Muscle of leg (tissue), 11 donors: ENCODE results near the gene PIR. TPM values are rescaled to one million over a fixed set of nuclear protein-coding genes. Genes with fewer than 3 reads are reported as not detected.

Source experiments
- DNase-seq: peaks from one replicate; pipeline ENCODE4 v3.0.0; 2013
- H3K27ac ChIP-seq: one replicate; pipeline ENCODE4 v1.5.1; 2013; ENCODE audit warnings: mild to moderate bottlenecking, low read length, control low read depth
- H3K27me3 ChIP-seq: one replicate; pipeline ENCODE4 v1.6.1; 2013; ENCODE audit warnings: low read length; ENCODE audit not compliant: control insufficient read depth, insufficient read depth
- H3K36me3 ChIP-seq: one replicate; pipeline ENCODE4 v1.6.1; 2013; ENCODE audit warnings: low read length; ENCODE audit not compliant: control insufficient read depth, insufficient read depth
- H3K4me1 ChIP-seq: one replicate; pipeline ENCODE4 v1.6.1; 2013; ENCODE audit warnings: low read length; ENCODE audit not compliant: control insufficient read depth, insufficient read depth
- H3K4me3 ChIP-seq: one replicate; pipeline ENCODE4 v1.5.1; 2013; ENCODE audit warnings: low read length, control low read depth
- H3K9me3 ChIP-seq: replicated peaks from 2 replicates; pipeline ENCODE4 v1.6.1; 2013; ENCODE audit warnings: low read depth, low read length; ENCODE audit not compliant: control insufficient read depth
- WGBS: methylation state at CpG from one replicate; pipeline ENCODE4 v1.1.5; 2013; ENCODE audit warnings: missing lambda C conversion rate; ENCODE audit not compliant: insufficient coverage; 5-methylcytosine and 5-hydroxymethylcytosine counted together
- polyA plus RNA-seq, 8 donors: library from polyadenylated mRNA; unstranded; fragments of 120-200 nt; gene quantifications; one replicate each; pipeline versions ENCODE4 v1.2.1 to v1.2.3, GENCODE V29; 2013; ENCODE audit warnings: inconsistent platforms in 1 of 8, low replicate concordance in 1 of 8; ENCODE audit not compliant: insufficient read length in 8 of 8, insufficient read depth in 1 of 8
- total RNA-seq: library from RNA; stranded (reverse); fragments of 120-200 nt; gene quantifications from one replicate; pipeline ENCODE4 v1.2.4, GENCODE V29; 2013

PIR gene
- total and polyA plus RNA-seq, 9 donors: 2.1 to 5.0 (median 3.5) TPM

DNA sequence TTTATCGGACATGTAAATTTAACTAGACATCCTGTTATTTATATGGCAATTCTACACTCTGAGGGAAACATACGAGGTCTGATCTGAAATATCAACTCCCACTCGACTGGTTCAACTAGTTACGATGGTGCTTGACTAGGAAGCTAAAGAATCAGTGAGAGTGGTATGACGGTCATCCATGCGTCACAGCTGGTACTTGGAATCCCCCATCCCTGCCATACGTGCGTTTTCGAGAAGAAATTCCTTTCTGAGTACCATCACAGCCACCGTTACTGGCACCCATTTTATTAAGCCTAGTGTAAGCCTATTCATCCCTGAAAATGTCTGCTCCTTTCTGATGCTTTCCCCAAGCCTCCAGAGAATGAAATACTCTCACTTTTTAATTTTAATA is 157.1 kb downstream of the PIR start:
- Histone ChIP-seq H3K4me3 (peak overlapping the region; percentile 33), H3K27me3 (peaks cover 29% of the 10 kb centered on the region), H3K4me1 (no peaks in the 10 kb centered on the region), H3K36me3 (peaks cover 5% of the 10 kb centered on the region), H3K9me3 (no peaks in the 10 kb centered on the region), H3K27ac (peak overlapping the region; percentile 25)
- WGBS: 25% methylated on average over 4 of the region's 10 CpGs
- peak; percentile 48 for DNase-seq

DNA sequence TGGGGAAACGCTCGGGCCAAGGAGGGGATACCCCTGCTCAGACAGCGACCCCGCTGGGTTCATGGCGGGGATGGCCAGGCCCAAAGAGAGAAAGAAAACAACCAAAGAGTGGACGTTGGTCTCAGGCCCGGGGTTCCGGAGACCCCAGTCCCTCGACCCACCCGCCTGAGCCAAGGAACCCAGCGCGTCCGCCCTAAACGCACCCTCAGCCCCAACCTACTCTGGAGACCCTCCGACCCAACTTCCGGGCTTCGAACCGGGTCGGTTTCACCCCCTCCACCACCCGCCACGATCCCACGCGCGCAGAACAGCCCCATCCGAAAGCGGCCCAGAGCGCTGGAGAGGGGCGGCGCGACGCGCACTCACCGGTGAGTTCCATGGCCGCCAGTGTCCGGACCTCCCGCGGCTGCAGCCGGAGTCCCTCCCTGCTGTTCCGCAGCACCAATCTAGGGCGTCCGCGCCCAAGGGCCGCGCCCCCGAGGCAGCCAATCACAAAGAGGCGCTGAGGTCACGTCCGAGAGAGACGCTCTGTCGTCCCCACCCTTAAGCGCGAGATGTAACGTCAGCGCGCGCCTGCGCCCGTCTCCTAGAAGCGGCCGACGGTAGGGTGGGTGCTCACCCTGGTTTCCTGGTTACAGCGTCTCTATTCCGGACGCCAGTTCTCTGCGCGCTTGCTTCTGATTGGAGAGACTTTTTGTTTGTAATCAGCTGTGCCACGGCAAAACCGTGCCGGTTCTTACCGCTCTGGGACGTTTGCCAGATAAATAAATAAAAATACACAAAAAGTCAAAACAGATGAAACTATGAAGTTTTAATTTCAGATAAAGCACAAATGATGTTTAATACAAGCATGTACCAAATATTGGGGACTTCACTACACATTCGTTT is 157.8 kb downstream of the PIR start, which contains the start of gene PIGA:
Gene PIGA (minus strand): TSS at position 389 of the 888 bp plus-strand sequence. CDS start 3,593 bp downstream, outside the sequence.
- Histone ChIP-seq H3K27ac (peak within 1 kb of the TSS; percentile 90), H3K4me1 (no peaks in the 10 kb centered on the region), H3K27me3 (peaks cover 27% of the 10 kb centered on the region), H3K9me3 (no peaks in the 10 kb centered on the region), H3K4me3 (peak within 1 kb of the TSS; percentile 87), H3K36me3 (peaks cover 5% of the 10 kb centered on the region)
- peak; percentile 99 for DNase-seq
- WGBS: 28% methylated on average over 52 of the region's 72 CpGs

Other genes starting within 250 kb of the PIR start
- 3.6 TPM for gene ASB9, start 223.2 kb downstream of the PIR start, total RNA-seq
- 1 to 10 TPM; 3.1 to 6.4 (median 4.0) TPM for gene ASB9, start 223.2 kb downstream of the PIR start, polyA plus RNA-seq
- gene ASB11, start 177.7 kb downstream of the PIR start, total RNA-seq: 9.4 TPM
- gene ASB11, start 177.7 kb downstream of the PIR start, polyA plus RNA-seq: 10 to 100 TPM in 1 of 8 donors, 1 to 10 TPM in 7; 3.9 to 11.7 (median 5.9) TPM
- 6.2 TPM for gene PIGA, start 157.8 kb downstream of the PIR start, total RNA-seq
- 1 to 10 TPM; 4.5 to 8.3 (median 6.0) TPM for gene PIGA, start 157.8 kb downstream of the PIR start, polyA plus RNA-seq
- 0.44 TPM for gene VEGFD, start 108.9 kb downstream of the PIR start, total RNA-seq
- gene VEGFD, start 108.9 kb downstream of the PIR start, polyA plus RNA-seq: 1 to 10 TPM in 3 of 8 donors, under 1 TPM in 5; 0.41 to 1.7 (median 0.76) TPM
- gene BMX, start 7.5 kb upstream of the PIR start, total RNA-seq: 2.2 TPM
- 1 to 10 TPM; 1.5 to 2.5 (median 2.0) TPM for gene BMX, start 7.5 kb upstream of the PIR start, polyA plus RNA-seq
- 0.04 TPM for gene ACE2, start 107.6 kb upstream of the PIR start, total RNA-seq
- gene ACE2, start 107.6 kb upstream of the PIR start, polyA plus RNA-seq: 10 to 100 TPM in 1 of 8 donors, 1 to 10 TPM in 1, under 1 TPM in 1, not detected in 5; 0.11 to 19.0 (median 3.2) TPM
- 0.13 TPM for gene CLTRN, start 171.5 kb upstream of the PIR start, total RNA-seq
- gene CLTRN, start 171.5 kb upstream of the PIR start, polyA plus RNA-seq: under 1 TPM; 0.24 to 0.53 (median 0.42) TPM
- 5.5 TPM for gene CA5B, start 244.9 kb upstream of the PIR start, total RNA-seq
- 1 to 10 TPM; 2.6 to 4.7 (median 3.3) TPM for gene CA5B, start 244.9 kb upstream of the PIR start, polyA plus RNA-seq